NCI-H2107 (cell line): Measurements from ENCODE around the gene TMEM69.
"Not testable (repeated sequence)": the region's sequence is repeated elsewhere in the genome, so short reads cannot be mapped to it uniquely, and the experiment has no call there.

ENCODE experiments used
- DNase-seq: peaks from one replicate; lab custom pipeline; 2025; lab: John Stamatoyannopoulos, UW

The TMEM69 gene

DNA sequence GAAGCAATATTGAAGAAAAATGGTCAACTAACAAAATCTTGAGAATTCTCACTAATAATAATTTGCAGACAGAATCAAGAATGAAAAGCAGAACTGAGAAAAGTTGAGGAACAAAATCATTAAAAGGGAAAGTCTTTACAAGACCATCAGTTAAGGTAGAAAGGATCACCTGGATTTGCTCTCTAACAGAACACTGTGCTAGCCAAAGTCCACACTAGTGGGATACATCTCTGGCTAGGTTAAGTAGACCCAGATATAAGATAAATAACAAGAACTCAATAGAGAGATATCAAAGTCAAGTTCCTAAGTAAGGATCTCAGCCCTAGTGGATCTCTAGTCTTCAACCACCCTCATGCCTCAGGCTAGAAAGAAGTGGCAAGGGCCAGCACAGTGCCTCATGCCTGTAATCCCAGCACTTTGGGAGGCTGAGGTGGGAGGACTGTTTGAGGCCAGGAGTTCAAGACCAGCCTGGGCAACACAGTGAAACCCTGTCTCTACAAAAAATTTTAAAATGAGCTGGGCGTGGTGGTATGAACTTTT lies 42.9 kb downstream of the TMEM69 start:
- no peak for DNase-seq

DNA sequence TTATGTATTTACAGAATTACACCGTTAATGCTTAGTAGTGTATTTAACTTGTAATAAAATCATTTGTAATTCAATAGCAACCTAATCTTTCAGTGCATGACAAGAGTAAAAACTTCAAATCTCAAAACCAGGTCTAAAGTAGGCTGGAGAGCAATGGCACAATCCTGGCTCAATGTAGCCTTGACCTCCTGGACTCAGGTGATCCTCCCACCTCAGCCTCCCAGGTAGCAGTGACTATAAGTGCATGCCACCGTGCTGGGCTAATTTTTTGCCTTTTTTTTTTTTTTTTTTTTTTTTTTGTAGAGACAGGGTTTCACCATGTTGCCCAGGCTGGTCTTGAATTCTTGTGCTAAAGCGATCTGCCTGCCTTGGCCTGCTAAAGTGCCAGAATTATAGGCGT lies 51.2 kb downstream of the TMEM69 start:
- DNase-seq, result no peak

DNA sequence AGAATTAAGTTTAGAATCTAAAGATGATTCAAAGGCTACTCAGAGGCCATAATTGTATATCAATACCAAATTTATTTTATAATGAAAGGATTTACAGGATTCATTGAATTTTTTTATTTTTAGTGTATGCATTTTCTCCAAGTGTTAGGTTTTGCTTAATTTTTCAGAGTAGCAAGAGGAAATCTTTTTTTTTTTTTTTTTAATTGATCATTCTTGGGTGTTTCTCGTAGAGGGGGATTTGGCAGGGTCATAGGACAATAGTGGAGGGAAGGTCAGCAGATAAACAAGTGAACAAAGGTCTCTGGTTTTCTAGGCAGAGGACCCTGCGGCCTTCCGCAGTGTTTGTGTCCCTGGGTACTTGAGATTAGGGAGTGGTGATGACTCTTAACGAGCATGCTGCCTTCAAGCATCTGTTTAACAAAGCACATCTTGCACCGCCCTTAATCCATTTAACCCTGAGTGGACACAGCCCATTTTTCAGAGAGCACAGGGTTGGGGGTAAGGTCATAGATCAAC lies 51.7 kb downstream of the TMEM69 start:
- DNase-seq, result not testable (repeated sequence)
